Caco-2 (cell line): ENCODE results near the gene MNX1. TPM values are rescaled to one million over a fixed set of nuclear protein-coding genes. Genes with fewer than 3 reads are reported as not detected.

Experiments
- BruUV-seq: library from RNA; stranded (reverse); fragments of 400-500 nt; replicated peaks from 2 replicates; lab custom pipeline; 2021; lab: Mats Ljungman, UMichigan
- CTCF ChIA-PET: fragments of 300-600 bp; sonication (Branson Sonifier 250); formaldehyde crosslinking; loops from one replicate; lab custom pipeline; 2022; ENCODE audit warnings: antibody characterized with exemption; lab: Charles Lee
- POLR2A ChIA-PET: fragments of 300-600 bp; sonication (Branson Sonifier 250); formaldehyde crosslinking; loops from one replicate; lab custom pipeline; 2022; ENCODE audit warnings: antibody characterized with exemption; lab: Charles Lee
- DNase-seq, 2 experiments: peaks; one replicate each; pipeline versions ENCODE4 v3.0.0 to v3.0.0-alpha.2; 2020 to 2022
- H3K27me3 ChIP-seq: replicated peaks from 2 replicates; pipeline ENCODE4 v1.6.0; 2011; ENCODE audit warnings: low read length; ENCODE audit not compliant: control insufficient read depth, insufficient read depth
- H3K36me3 ChIP-seq: 2 replicates; pipeline ENCODE4 v1.5.1; 2011; ENCODE audit warnings: low read length; ENCODE audit not compliant: control insufficient read depth, insufficient read depth
- H3K4me1 ChIP-seq: fragments of 250-450 bp; sonication (Bioruptor Pico); 2 replicates; pipeline ENCODE4 v1.5.1; 2020; ENCODE audit warnings: mild to moderate bottlenecking
- H3K4me3 ChIP-seq: 2 replicates; pipeline ENCODE4 v1.5.1; 2011; ENCODE audit warnings: low read depth, mild to moderate bottlenecking, control low read depth, low read length
- H3K9me3 ChIP-seq: fragments of 250-450 bp; sonication (Bioruptor Pico); 2 replicates; pipeline ENCODE4 v1.5.1; 2020; ENCODE audit warnings: mild to moderate bottlenecking, moderate library complexity
- H3K27ac Mint-ChIP-seq: one replicate; pipeline ENCODE4 v1.8.0; 2022; ENCODE audit warnings: mixed read lengths; ENCODE audit not compliant: unreplicated experiment
- H3K27me3 Mint-ChIP-seq: one replicate; pipeline ENCODE4 v1.8.0; 2022; ENCODE audit warnings: mixed read lengths; ENCODE audit not compliant: insufficient read depth, unreplicated experiment
- H3K36me3 Mint-ChIP-seq: one replicate; pipeline ENCODE4 v1.8.0; 2022; ENCODE audit warnings: mild to moderate bottlenecking, mixed read lengths; ENCODE audit not compliant: insufficient read depth, unreplicated experiment
- H3K4me1 Mint-ChIP-seq: one replicate; pipeline ENCODE4 v1.8.0; 2022; ENCODE audit warnings: low read depth, mixed read lengths; ENCODE audit not compliant: unreplicated experiment
- H3K4me3 Mint-ChIP-seq: one replicate; pipeline ENCODE4 v1.8.0; 2022; ENCODE audit warnings: mild to moderate bottlenecking, moderate library complexity, mixed read lengths; ENCODE audit not compliant: unreplicated experiment
- H3K9me3 Mint-ChIP-seq: one replicate; pipeline ENCODE4 v1.8.0; 2022; ENCODE audit warnings: mixed read lengths; ENCODE audit not compliant: unreplicated experiment
- intact Hi-C: fragments of 100-400 bp; cut with micrococcal nuclease; formaldehyde crosslinking; loops from one replicate; pipeline ENCODE4 v1.10.0; 2022; ENCODE audit not compliant: unreplicated experiment
- total RNA-seq: library from RNA; stranded (reverse); gene quantifications from 2 replicates; pipeline ENCODE4 v1.2.3, GENCODE V29; 2022
- TF ChIP-seq, protein P1 (sequence below), 2 experiments: fragments of 200-600 bp in 1 of 2; IDR thresholded peaks; 1 replicate in 1 of 2; 2 replicates in 1 of 2; pipeline versions ENCODE4 v1.5.1 to v1.8.0; 2011 to 2022; ENCODE audit warnings: antibody characterized with exemption in 1 of 2, control low read depth in 1 of 2, inconsistent platforms in 1 of 2, low read depth in 1 of 2, low read length in 1 of 2, mild to moderate bottlenecking in 1 of 2, moderate library complexity in 1 of 2; ENCODE audit not compliant: insufficient read depth in 1 of 2, severe bottlenecking in 1 of 2, unreplicated experiment in 1 of 2

MNX1 gene
- total RNA-seq, 1 experiment from 2014 or later: 36.5 TPM

DNA sequence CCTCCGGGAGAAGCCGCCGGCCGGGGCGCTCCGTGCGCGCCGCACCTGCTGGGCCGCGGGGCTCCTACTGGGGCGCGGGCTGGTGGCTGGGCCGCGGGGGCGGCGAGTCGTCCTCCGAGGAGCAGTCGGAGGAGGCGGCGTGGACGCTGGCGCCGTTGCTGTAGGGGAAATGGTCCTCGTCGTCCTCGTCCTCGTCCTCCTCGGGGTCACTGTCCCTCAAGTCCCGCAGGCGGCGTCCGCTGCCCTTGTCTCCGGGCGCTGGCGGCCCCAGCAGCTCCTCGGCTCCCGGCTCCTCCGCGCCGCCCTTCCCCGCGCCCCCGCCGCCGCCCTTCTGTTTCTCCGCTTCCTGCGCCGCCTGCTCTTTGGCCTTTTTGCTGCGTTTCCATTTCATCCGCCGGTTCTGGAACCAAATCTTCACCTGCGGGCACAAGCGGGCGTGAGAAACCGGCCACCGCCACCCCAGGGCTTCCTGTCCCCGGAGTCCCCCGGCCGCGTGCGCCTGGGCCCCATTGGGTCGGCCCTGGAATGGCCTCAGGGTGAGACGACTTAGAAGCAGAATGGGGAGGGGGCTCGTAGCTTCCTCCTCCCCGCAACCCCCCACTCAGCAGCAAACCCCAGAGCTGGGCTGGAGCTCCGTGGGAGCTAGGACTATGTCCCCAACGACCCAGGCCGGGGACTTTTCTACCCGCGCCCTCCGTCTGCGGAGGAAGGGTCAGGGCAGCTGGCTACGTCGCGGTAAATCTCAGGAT is 4.8 kb downstream of the MNX1 start:
- Mint-ChIP-seq H3K9me3 (no peaks in the 10 kb centered on the region), H3K4me3 (no peak overlapping the region), H3K36me3 (peaks cover 42% of the 10 kb centered on the region), H3K4me1 (peaks cover 6% of the 10 kb centered on the region), H3K27me3 (no peaks in the 10 kb centered on the region), H3K27ac (no peak overlapping the region)
- ChIA-PET CTCF (no interaction called here), POLR2A (no interaction called here)
- DNase-seq: no peak
- Histone ChIP-seq H3K27me3 (no peaks in the 10 kb centered on the region), H3K9me3 (no peaks in the 10 kb centered on the region), H3K4me1 (peaks cover 19% of the 10 kb centered on the region), H3K36me3 (peaks cover 2% of the 10 kb centered on the region; the same call in 1 of the 2 replicates), H3K4me3 (no peak overlapping the region)
- intact Hi-C loops: no loop called here
- BruUV-seq: no TSS peak
- TF ChIP-seq, protein P1, sequence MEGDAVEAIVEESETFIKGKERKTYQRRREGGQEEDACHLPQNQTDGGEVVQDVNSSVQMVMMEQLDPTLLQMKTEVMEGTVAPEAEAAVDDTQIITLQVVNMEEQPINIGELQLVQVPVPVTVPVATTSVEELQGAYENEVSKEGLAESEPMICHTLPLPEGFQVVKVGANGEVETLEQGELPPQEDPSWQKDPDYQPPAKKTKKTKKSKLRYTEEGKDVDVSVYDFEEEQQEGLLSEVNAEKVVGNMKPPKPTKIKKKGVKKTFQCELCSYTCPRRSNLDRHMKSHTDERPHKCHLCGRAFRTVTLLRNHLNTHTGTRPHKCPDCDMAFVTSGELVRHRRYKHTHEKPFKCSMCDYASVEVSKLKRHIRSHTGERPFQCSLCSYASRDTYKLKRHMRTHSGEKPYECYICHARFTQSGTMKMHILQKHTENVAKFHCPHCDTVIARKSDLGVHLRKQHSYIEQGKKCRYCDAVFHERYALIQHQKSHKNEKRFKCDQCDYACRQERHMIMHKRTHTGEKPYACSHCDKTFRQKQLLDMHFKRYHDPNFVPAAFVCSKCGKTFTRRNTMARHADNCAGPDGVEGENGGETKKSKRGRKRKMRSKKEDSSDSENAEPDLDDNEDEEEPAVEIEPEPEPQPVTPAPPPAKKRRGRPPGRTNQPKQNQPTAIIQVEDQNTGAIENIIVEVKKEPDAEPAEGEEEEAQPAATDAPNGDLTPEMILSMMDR (IDR thresholded peaks at IDR 0.05; ENCODE audit: insufficient read depth in 1 of 2, low read depth in 1 of 2, low read length in 1 of 2, severe bottlenecking in 1 of 2, unreplicated experiment in 1 of 2): no peak

- peaks cover 19% of the 10 kb centered on the region for H3K4me1 ChIP-seq
- no peaks in the 10 kb centered on the region for H3K27me3 ChIP-seq
- Mint-ChIP-seq H3K4me3 (no peak overlapping the region), H3K36me3 (peaks cover 49% of the 10 kb centered on the region), H3K27ac (no peak overlapping the region), H3K4me1 (peaks cover 6% of the 10 kb centered on the region), H3K27me3 (no peaks in the 10 kb centered on the region), H3K9me3 (no peaks in the 10 kb centered on the region)
- H3K36me3 ChIP-seq: peaks cover 2% of the 10 kb centered on the region; the same call in 1 of the 2 replicates
- H3K4me3 ChIP-seq: no peak overlapping the region
- no peak for DNase-seq
- CTCF ChIA-PET: no interaction called here
- TF ChIP-seq, protein P1 (IDR thresholded peaks at IDR 0.05; ENCODE audit: insufficient read depth in 1 of 2, low read depth in 1 of 2, low read length in 1 of 2, severe bottlenecking in 1 of 2, unreplicated experiment in 1 of 2): no peak
- POLR2A ChIA-PET: interaction anchor here (0.6 kb wide), 1 partner anchor 111 kb away, joined by 3 read pairs; no protein-coding TSS in a partner anchor
- intact Hi-C loops: no loop called here
- H3K9me3 ChIP-seq: no peaks in the 10 kb centered on the region
- no TSS peak for BruUV-seq
Measured at GRCh38 chr7:157004521-157005455, 5.7 kb downstream of the MNX1 start.
